GM12874 (cell line): ENCODE data around the gene PTPRN2.

Experiments
- TF ChIP-seq, protein P1 (sequence below): IDR thresholded peaks from 2 replicates; pipeline ENCODE4 v1.5.1; 2011; ENCODE audit warnings: low read depth, mild to moderate bottlenecking, control low read depth, low read length, moderate library complexity; ENCODE audit not compliant: insufficient read depth

The PTPRN2 gene

DNA sequence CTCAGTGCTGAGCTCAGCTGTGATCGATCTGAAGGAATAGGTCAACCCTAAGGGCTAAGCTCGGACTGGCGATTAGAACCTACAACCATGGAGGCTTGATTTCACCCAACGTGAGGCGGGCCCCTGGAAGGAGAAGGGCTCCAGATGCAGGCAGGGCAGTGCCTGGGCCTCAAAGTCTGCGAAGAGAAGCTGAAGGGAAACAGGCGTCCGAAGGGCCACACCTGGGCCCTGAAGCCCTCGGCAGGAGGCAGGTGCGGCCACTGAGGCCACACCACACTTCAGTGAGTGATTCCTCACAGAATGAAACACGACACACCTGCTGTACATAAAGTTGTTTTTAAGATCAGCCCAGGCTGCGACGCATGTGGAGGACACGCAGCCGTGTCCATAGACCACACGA, 198.7 kb downstream of the PTPRN2 start:
- TF ChIP-seq, protein P1, sequence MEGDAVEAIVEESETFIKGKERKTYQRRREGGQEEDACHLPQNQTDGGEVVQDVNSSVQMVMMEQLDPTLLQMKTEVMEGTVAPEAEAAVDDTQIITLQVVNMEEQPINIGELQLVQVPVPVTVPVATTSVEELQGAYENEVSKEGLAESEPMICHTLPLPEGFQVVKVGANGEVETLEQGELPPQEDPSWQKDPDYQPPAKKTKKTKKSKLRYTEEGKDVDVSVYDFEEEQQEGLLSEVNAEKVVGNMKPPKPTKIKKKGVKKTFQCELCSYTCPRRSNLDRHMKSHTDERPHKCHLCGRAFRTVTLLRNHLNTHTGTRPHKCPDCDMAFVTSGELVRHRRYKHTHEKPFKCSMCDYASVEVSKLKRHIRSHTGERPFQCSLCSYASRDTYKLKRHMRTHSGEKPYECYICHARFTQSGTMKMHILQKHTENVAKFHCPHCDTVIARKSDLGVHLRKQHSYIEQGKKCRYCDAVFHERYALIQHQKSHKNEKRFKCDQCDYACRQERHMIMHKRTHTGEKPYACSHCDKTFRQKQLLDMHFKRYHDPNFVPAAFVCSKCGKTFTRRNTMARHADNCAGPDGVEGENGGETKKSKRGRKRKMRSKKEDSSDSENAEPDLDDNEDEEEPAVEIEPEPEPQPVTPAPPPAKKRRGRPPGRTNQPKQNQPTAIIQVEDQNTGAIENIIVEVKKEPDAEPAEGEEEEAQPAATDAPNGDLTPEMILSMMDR = no peak

DNA sequence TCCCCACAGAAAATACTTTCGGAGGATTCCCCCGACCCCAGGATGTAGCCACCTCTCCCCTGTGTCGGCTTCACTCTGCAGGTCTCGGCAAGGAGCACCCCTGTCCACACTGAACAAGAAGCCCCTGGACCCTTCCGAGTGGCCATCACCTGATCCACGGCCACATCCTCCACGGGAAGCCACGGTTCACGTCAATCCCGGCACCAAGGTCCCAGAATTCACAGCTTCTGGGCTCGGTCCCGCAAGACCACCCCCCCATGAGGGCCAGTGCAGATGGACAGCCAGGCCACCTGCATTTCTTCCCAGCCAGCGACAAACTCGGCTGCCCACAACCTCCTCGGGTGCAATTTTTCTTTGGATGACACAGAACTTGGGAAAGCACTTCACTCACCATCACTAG, 199.6 kb downstream of the PTPRN2 start:
- TF ChIP-seq, protein P1 = no peak

DNA sequence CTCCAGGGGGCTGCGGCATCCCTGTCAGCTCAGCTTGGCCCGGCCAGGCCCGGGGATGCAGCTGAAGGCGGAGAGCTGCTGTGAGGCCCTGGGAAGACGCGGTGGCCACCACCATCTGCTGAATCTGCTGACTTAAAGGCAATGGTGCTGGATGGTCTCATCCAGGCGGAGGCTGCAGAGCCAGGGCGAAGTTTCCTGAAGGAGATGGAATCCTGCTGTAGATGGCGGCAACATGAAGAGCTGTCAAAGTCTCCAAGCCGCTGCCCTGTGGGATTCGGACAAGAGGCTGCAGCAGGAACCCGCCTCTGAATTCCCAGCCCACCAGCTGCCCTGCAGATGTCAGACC, 200.1 kb downstream of the PTPRN2 start:
- TF ChIP-seq, protein P1 = no peak

DNA sequence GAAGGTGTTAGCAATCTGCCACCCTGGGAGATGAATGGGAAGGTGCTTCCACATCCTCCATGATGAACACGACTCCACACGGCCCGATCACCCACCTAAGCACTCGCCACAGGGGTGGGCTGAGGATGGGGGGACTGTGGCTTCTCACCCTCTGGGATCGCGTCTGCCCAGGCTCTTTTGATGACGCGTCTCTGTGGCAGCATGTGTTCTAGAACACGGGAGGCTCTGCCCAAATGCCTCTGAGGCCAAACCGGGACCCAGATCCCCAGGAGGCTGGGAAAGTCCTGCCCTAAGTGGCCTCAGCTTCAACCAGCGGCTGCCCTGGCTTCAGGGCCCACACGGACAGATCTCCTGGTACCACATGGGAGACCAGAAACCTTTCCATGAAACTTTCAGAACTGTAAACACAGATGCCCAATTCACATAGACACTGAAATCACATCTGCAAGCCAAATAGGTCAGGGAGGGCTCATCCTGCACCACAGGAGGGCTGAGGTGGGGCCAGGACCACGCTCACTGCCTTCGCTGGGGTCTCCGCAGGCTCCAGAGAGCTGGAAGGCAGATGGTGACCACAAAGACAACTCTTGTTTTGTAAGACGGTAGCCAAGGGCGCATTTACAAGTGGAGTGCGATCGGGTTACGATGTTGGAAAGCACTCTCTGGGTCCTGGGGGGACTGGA, 200.6 kb downstream of the PTPRN2 start:
- TF ChIP-seq, protein P1 = no peak

DNA sequence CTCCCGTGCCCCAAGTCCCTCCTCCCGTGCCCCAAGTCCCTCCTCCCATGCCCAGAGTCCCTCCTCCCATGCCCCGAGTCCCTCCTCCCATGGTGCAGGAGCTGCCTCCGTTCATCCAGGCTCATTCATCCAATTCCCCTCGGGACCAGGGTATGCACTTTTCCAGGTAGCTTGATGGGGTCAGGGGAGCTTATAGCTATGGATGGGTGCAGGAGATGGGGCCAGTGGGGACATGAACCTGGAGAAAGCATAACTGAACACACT, 201.3 kb downstream of the PTPRN2 start:
- TF ChIP-seq, protein P1 = no peak

DNA sequence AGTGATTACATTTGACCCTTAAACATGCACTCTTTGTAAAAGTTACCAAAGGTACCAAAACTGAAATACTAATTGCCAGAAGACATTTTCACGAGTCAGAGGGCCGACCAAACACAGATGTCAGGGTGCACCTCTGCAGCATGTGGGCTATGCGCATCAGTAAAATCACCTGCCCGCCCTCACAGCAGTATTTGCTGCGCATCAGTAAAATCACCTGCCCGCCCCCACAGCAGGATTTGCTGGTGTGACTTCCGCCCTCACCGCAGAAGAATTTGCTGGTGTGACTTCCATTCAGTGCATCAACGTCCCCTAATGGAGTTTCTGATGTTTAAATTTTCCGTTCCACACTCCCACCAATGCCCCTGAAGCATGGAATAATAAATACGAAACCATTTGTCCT, 202.9 kb downstream of the PTPRN2 start:
- TF ChIP-seq, protein P1 = no peak

DNA sequence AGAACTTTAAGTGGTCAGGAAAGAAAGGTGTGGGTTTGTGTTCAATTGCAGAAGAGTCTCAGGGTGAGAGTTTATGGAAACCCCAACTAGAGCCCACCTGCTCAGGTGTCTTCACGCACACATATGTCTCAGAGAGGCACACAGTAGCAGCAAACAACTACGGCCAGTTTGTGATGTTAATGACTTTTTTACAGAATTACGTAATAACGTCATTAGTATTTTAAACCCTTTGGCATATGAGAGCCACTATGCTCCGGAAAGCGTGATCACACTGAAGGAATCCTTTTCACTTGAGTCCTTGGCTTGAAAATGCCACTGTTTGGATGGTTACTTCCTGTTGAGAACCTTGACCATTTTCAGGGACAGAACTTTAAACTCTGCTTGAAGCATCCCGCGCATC, 204.0 kb downstream of the PTPRN2 start:
- TF ChIP-seq, protein P1 = no peak
